Midbrain (tissue), 1 donor: Measurements from ENCODE around the gene CCDC47.

Experiments
- DNase-seq: peaks from one replicate; lab custom pipeline; 2025; lab: John Stamatoyannopoulos, UW

CCDC47 gene

GRCh38 chr17:63785556-63785955 lies 12.2 kb upstream of the CCDC47 start:
- no peak for DNase-seq

- DNase-seq: no peak
These were observed 10.1 kb upstream of the CCDC47 start for GRCh38 chr17:63783522-63783921.

GRCh38 chr17:63780928-63781327 lies 7.5 kb upstream of the CCDC47 start:
- no peak for DNase-seq

GRCh38 chr17:63780507-63780906 lies 7.1 kb upstream of the CCDC47 start:
- DNase-seq: no peak

- DNase-seq: no peak
These were observed 2.0 kb upstream of the CCDC47 start for GRCh38 chr17:63775420-63775819.

DNA sequence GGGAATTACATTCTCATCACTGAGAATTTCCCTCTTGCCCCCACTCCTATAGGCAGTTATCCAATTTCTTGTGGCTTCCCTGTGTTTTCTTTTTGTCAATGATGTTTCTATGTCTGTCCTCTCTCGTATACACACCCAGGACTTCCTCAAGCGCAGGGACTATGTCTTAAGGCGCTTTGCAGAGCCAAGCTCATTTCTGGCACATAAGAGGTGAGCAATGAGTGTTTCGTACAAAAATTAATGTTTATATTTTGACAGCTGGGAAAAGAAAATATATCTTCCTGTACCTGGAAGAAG lies 1.5 kb upstream of the CCDC47 start:
- DNase-seq: no peak

DNA sequence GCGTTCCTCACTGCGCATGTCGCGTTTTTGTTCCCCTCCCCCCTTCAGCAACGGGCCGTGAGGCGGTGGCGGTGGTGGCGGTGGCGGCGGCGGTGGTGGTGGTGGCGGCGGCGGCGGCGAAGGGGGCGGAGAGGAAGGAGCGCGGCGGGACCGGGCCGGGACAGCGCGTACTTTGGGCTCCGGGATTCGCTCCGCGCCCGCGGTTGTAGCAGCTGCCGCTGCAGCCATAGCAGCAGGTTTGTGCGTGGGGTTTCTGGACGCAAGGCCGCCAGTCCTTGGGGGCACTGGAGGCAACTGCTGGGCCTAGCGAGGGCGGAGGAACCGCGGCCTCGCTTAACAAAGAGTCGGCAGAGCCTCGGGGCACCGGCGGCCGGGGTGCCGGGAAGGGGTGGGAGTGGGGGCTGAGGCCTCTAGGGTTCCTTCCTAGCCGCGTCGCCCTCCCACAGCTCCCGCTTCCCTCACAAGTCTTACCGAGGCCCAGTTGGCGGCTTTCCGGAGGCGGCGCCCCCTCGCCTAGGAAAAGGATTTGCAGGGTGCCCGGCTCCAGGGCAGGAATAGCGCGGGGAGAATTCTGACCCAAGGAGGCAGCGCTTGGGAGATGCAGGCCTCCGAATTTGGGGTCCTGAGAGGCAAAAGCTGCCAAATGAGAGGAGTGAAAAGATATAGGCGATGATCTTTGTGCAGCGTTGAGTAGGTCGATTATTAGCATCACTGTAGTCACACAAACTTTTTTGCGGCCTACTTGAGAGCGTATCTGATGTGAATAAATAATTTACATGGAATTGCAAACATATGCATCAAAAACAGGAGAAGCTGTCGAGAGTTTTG lies 958 bp upstream of the CCDC47 start, which contains the start of gene DDX42:
TSS of gene DDX42 (plus strand) at position 30 of the 828 bp plus-strand sequence. CDS start 12,880 bp downstream, outside the sequence.
- no peak for DNase-seq

DNA sequence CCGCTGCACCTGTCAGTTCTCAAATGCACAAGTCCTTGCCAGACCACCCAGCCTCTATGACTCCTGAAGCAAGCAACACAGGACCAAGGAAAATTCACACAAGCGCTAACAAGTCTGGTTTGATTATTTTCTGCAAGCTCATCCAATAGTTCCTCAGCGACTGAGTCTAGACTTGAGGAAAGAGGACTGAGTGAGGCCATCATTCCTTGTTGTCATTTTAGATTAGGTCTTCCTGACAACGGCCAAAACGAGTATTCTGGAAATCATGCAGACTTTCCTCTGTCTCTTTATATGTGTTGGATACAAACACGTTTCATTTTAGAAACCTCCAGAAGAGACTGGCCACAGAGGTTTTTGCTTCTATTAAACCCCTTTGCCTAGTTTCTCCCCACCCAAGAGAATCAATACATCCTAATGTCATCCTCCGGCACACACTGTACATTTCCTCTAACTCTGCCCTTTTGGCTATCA lies 561 bp downstream of the CCDC47 start:
- DNase-seq: no peak

- DNase-seq: no peak
These were observed 5.0 kb downstream of the CCDC47 start for GRCh38 chr17:63768433-63768832.

DNA sequence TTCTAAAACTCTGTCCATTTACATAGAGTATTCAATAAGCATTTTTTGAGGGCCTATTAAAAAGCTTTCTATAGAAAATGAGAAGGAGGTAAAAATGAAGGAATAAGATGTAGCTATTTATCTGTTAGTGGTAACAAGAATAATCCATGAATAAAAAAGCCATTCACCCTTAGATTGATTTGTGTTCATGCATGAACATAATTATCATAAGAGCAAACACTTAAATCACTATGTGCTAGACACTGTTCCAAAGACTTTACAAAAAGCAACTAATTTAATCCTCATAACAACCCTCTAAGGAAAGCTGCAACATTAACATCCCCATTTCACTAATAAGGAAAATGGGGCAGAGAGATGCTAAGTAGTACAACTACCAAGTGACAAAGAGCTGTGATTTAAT lies 6.6 kb downstream of the CCDC47 start:
- no peak for DNase-seq

GRCh38 chr17:63764716-63765115 lies 8.7 kb downstream of the CCDC47 start:
- DNase-seq: no peak

- DNase-seq: no peak
These were observed 11.0 kb downstream of the CCDC47 start for GRCh38 chr17:63762161-63763078.

DNA sequence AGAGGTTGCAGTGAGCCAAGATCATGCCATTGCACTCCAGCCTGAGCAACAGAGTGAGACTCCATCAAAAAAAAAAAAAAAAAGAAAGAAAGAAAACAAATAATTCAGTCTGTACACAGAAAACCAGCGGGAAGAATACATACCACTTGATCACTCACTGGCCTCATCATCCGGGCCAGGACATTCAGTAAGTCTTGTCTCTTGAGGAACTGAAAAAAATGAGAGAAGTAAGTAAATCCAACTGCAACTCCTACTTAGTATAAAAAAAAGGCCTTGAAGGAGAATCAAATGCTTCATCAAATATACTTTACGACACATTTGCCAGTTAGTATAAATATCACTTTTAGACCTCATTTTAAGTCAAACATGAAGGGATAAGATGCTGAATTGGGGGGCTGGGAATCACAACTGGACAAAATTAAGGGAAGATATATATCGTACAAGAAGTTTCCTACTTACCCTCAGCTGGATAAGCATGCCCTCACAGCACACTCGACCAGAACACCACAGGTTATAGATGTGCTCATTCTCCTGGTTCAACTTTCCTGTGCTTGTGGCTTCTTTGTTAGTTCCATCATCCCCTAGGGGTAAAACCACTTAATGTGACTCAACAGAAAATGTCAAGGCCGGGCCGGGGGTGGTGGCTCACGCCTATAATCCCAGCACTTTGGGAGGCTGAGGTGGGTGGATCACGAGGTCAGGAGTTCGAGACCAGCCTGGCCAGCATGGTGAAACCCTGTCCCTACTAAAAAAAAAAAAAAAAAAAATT lies 12.4 kb downstream of the CCDC47 start:
- DNase-seq: no peak

DNA sequence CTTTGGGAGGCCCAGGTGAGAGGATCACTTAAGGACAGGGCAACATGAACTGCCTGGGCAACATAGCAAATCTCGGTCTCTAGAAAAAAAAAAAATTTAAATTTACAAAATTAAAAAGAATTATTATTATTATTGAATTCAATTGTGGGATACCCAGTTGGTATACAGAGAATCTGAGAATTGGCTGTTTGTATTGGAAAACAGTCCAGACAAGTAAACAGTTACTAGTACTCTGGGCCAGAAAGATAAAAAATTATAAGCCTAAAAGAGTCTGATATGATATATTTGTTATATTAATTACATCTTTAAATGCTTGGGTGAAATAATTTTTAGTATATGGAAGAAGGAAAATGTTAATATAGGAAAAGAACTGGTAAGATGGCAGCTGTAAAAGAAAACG lies 15.0 kb downstream of the CCDC47 start:
- DNase-seq: no peak

DNA sequence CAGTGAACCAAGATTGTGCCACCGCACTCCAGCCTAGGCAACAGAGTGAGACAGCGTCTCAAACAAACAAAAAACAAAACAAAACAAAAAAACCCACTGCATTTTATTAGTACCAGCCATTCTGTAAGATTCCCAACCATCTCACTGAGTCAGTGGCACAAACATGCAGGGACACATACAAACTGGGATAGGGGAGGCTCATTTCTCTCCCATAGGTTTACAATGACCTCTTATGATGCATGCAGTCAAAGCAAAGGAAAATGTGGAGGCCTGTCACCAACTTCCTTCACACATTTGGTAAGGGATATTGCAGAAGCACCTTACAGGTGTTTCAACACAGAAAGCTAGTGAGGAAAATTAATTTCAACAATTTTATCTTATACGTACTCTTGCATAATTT lies 19.4 kb downstream of the CCDC47 start:
- no peak for DNase-seq

DNA sequence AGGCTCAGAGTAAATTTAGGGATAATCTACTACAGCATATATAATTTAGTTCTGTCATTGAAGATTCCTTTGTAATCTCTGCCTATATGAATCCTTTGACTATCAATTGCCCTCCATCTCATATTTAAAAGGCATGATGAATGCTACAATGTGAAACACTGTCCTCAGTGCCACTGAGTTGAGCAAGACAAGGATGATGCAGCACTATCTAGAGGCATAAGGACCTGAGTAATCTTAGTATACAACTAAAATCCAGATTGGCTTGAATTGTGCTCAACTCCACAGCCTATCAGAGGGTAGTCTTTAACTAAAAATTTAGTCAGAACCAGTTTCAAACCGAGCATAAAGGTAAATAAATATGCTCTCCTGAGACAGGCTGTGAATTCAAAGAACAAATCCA lies 20.2 kb downstream of the CCDC47 start:
- no peak for DNase-seq

DNA sequence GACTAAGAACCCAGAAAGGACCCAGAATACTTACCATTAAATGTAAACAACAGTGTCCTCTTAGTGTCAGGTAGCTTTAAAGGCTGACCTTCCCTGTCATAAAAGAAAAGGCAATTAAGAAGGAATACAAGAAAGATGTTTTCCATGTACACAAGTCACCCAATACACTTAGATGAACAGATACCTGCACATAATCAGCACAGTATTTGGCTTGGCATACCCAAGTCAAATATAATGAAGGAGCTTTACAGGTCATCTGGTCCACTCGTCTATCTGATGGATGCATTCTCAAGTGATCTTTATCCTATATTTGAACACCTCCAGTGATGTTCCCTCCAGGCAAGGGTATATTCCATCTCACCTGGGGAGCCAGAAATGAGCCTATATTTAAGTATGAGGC lies 20.7 kb downstream of the CCDC47 start:
- no peak for DNase-seq

GRCh38 chr17:63751806-63752205 lies 21.6 kb downstream of the CCDC47 start:
- DNase-seq: no peak

DNA sequence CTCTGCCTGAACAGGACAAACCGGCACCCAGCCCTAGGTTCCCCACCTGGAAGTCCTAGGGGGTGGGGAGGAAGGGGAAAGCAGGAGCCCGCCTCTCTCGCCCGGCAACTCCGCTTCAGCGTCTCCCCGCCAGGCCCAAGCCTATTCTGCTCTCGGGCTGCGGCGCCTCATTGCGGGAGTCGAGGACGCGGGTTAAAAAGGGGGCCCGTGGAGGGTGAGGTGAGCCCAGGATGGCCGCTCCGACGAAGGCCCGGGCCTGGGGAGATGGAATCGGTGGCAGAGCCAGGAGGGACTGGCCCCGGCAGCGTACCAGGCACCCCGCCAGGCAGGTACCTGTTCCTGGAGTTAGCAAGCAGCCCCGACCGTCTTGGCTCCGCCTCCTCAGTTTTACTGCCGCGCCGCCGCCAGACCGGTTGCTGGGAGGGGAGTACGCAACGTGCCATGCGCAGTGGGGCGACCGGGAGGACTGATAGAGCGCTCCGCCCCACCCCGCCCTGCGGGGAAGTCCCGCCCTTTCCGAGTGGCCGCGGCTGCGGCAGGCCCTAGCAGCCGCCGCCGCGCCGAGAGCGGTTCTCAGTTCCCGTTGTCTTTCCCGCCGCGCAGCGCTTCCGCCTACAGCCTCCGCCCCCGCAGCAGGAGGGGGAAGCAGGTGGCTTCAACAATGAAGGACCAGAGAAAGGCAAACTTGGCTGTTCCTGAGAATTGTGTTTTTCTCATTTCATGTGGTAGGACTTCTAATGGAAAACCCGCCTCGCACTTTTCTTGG lies 31.8 kb downstream of the CCDC47 start, which contains the start of gene STRADA:
TSS of gene STRADA (minus strand) at position 392 of the 766 bp plus-strand sequence. CDS start 13,430 bp downstream, outside the sequence.
- DNase-seq: peak; percentile 96

DNA sequence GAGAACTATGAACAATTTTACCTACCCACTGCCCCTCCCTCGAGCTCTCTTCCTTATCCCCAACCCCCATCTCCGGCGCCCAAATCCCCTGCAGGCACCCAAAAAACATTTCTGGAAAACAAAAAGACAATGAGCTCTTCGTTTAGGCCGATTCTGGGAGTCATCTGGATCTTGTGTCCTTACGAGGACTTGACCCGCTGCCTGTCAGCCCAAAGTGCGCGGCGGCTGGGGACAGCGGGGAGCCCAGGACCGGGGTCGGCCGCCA lies 32.3 kb downstream of the CCDC47 start:
- DNase-seq: no peak

DNA sequence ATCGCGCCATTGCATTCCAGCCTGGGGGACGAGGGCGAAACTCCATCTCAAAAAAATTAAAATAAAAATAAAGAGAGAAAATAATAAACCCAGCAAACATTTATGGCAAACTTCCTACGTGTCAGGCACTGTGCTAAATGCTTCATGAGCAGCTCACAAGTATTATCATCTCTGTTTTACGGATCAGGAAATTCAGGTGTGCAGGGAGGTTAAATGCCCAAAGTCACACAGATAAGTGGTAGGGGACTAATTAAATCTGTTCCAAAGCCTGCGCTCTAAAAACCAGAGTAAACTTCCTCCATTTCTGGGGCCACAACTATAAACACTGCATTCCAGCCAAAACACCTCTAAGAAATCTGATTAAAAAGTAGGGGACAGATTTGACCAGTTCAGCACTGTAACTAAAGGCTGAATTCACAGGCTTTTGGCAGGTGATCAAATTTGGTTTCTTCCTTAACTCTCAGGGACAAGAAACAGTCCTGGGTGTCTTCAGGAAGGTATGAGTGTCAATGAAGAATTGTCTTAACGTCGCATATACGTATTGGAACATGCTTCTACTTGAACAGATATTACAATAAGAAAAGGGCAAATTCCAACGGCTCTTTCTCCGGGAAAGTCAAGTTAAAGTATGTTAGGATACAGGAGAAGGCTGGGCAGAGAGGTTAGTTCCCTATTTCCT lies 32.8 kb downstream of the CCDC47 start:
- DNase-seq: no peak
